Right lobe of liver (tissue), 4 donors: ENCODE results near the gene ZNF780B.

Source experiments
- POLR2A ChIP-seq: fragments of 450-650 bp; IDR thresholded peaks from one replicate; pipeline ENCODE4 v1.6.1; 2017; ENCODE audit warnings: antibody characterized with exemption, mild to moderate bottlenecking
- TF ChIP-seq, protein P1 (sequence below), 4 donors: fragments of 200-600 bp in 3 of 4; fragments of 450-650 bp in 1 of 4; IDR thresholded peaks; one replicate each; pipeline versions ENCODE4 v1.5.1 to v1.8.0; 2016 to 2022; ENCODE audit warnings: antibody characterized with exemption in 4 of 4, mild to moderate bottlenecking in 2 of 4
- donor health status: DM: no; HTN: no; CAD: no.
- donor health status: DM: no; HTN: no; CAD: no.
- donor health status: DM: no; HTN: yes; CAD: no.

DNA sequence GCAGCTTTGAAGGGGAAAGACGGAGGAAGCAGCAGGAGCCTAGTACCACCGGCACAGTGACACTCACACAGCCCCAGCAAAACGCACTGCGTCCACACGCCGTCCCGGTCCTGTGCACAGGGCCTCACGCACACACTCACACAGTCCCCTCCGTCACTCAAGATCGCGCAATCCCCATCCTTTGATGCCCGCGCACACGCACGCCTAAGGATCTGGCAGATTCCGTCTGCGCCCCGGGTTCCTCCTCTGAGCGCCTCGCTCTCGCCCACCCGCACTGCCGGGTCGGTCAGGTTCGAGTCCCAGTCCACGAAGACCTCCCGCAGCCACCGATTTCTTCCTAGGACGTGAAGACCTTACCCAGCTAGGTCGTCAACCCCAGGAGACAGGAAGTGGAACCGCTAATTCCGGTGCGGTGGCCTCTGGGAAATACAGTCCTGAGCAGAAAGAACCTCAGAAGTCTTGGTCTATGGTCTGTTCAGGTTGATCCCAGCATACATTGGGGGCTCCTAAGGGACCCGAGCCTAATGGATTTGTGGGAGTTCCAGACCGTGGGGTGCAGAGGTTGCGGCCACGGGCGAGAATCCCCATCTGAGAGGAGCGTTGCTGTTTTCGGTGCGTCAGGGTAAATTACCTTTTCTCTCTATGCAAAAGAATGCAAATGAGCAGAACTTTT is at the start of gene ZNF780B:
- TF ChIP-seq, protein P1, sequence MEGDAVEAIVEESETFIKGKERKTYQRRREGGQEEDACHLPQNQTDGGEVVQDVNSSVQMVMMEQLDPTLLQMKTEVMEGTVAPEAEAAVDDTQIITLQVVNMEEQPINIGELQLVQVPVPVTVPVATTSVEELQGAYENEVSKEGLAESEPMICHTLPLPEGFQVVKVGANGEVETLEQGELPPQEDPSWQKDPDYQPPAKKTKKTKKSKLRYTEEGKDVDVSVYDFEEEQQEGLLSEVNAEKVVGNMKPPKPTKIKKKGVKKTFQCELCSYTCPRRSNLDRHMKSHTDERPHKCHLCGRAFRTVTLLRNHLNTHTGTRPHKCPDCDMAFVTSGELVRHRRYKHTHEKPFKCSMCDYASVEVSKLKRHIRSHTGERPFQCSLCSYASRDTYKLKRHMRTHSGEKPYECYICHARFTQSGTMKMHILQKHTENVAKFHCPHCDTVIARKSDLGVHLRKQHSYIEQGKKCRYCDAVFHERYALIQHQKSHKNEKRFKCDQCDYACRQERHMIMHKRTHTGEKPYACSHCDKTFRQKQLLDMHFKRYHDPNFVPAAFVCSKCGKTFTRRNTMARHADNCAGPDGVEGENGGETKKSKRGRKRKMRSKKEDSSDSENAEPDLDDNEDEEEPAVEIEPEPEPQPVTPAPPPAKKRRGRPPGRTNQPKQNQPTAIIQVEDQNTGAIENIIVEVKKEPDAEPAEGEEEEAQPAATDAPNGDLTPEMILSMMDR (IDR thresholded peaks at IDR 0.05): no peak
- no peak for TF ChIP-seq POLR2A
